ENCODE data around the gene PIP4K2B.
A peak's percentile ranks its signal among the peaks of the same experiment; 100 is the strongest.

Gene PIP4K2B

GRCh38 chr17:38749223-38750043 is 49.9 kb downstream of the PIP4K2B start:
- peak overlapping the region; percentile 91 for H3K4me3 ChIP-seq (ENCODE audit: low read length)
- H3K4me1 ChIP-seq (ENCODE audit: insufficient read depth, low read length) = peaks cover 16% of the 10 kb centered on the region; the same call in 1 of the 2 replicates
- peaks cover 17% of the 10 kb centered on the region; the same call in 1 of the 2 replicates for H3K27me3 ChIP-seq (ENCODE audit: insufficient read depth, low read length)
- no peaks in the 10 kb centered on the region for H3K9me3 ChIP-seq (ENCODE audit: insufficient read depth, low read depth, low read length)
- peak overlapping the region; percentile 26 for H3K27ac ChIP-seq (ENCODE audit: low read length)
- H3K9ac ChIP-seq (ENCODE audit: low read depth, low read length) = peak overlapping the region; percentile 84; the same call in 1 of the 2 replicates
- peaks cover 7% of the 10 kb centered on the region; the same call in 1 of the 2 replicates for H3K36me3 ChIP-seq (ENCODE audit: insufficient read depth, low read depth, low read length)

GRCh38 chr17:38748892-38749222 is 50.5 kb downstream of the PIP4K2B start:
- Histone ChIP-seq H3K4me1 (ENCODE audit: insufficient read depth, low read length) (peaks cover 18% of the 10 kb centered on the region), H3K27me3 (ENCODE audit: insufficient read depth, low read length) (peaks cover 17% of the 10 kb centered on the region; the same call in 1 of the 2 replicates), H3K9me3 (ENCODE audit: insufficient read depth, low read depth, low read length) (no peaks in the 10 kb centered on the region), H3K36me3 (ENCODE audit: insufficient read depth, low read depth, low read length) (0 out of 2 replicates have a peak, but pooled peaks cover 4% of the 10 kb centered on the region), H3K4me3 (ENCODE audit: low read length) (peak overlapping the region; percentile 91), H3K9ac (ENCODE audit: low read depth, low read length) (peak overlapping the region; percentile 84; the same call in 1 of the 2 replicates), H3K27ac (ENCODE audit: low read length) (peak overlapping the region; percentile 26)

GRCh38 chr17:38748149-38748891 is 51.0 kb downstream of the PIP4K2B start, which contains the start of gene PCGF2:
Gene PCGF2 (minus strand): TSS chr17:38748336. CDS start chr17:38740402, 7,934 bp downstream.
- Histone ChIP-seq H3K9ac (ENCODE audit: low read depth, low read length) (peak within 1 kb of the TSS; percentile 95), H3K27me3 (ENCODE audit: insufficient read depth, low read length) (peaks cover 17% of the 10 kb centered on the region; the same call in 1 of the 2 replicates), H3K4me1 (ENCODE audit: insufficient read depth, low read length) (peaks cover 22% of the 10 kb centered on the region), H3K9me3 (ENCODE audit: insufficient read depth, low read depth, low read length) (no peaks in the 10 kb centered on the region), H3K27ac (ENCODE audit: low read length) (peak within 1 kb of the TSS; percentile 92), H3K4me3 (ENCODE audit: low read length) (peak within 1 kb of the TSS; percentile 91), H3K36me3 (ENCODE audit: insufficient read depth, low read depth, low read length) (no peaks in the 10 kb centered on the region)

GRCh38 chr17:38747463-38748148 is 51.8 kb downstream of the PIP4K2B start:
- peak overlapping the region; percentile 92 for H3K27ac ChIP-seq (ENCODE audit: low read length)
- H3K4me1 ChIP-seq (ENCODE audit: insufficient read depth, low read length) = peaks cover 23% of the 10 kb centered on the region

GRCh38 chr17:38746849-38747462 is 52.4 kb downstream of the PIP4K2B start:
- H3K36me3 ChIP-seq (ENCODE audit: insufficient read depth, low read depth, low read length) = peaks cover 8% of the 10 kb centered on the region; the same call in 1 of the 2 replicates
- no peaks in the 10 kb centered on the region for H3K9me3 ChIP-seq (ENCODE audit: insufficient read depth, low read depth, low read length)
- peak overlapping the region; percentile 85 for H3K4me3 ChIP-seq (ENCODE audit: low read length)
- peak overlapping the region; percentile 95; the same call in 1 of the 2 replicates for H3K9ac ChIP-seq (ENCODE audit: low read depth, low read length)
- H3K27ac ChIP-seq (ENCODE audit: low read length) = peak overlapping the region; percentile 92
- peaks cover 25% of the 10 kb centered on the region for H3K4me1 ChIP-seq (ENCODE audit: insufficient read depth, low read length)
- H3K27me3 ChIP-seq (ENCODE audit: insufficient read depth, low read length) = peaks cover 17% of the 10 kb centered on the region; the same call in 1 of the 2 replicates

More at GRCh38 chr17:38747463-38748148, 51.8 kb downstream of the PIP4K2B start:
- Histone ChIP-seq H3K4me3 (ENCODE audit: low read length) (peak overlapping the region; percentile 85), H3K9me3 (ENCODE audit: insufficient read depth, low read depth, low read length) (no peaks in the 10 kb centered on the region), H3K36me3 (ENCODE audit: insufficient read depth, low read depth, low read length) (peaks cover 4% of the 10 kb centered on the region; the same call in 1 of the 2 replicates), H3K27me3 (ENCODE audit: insufficient read depth, low read length) (peaks cover 17% of the 10 kb centered on the region; the same call in 1 of the 2 replicates), H3K9ac (ENCODE audit: low read depth, low read length) (peak overlapping the region; percentile 95)

- Histone ChIP-seq H3K9me3 (ENCODE audit: insufficient read depth, low read depth, low read length) (no peaks in the 10 kb centered on the region), H3K27ac (ENCODE audit: low read length) (peak overlapping the region; percentile 92), H3K4me1 (ENCODE audit: insufficient read depth, low read length) (peaks cover 25% of the 10 kb centered on the region), H3K4me3 (ENCODE audit: low read length) (peak overlapping the region; percentile 85), H3K36me3 (ENCODE audit: insufficient read depth, low read depth, low read length) (peaks cover 8% of the 10 kb centered on the region; the same call in 1 of the 2 replicates), H3K9ac (ENCODE audit: low read depth, low read length) (peak overlapping the region; percentile 95; the same call in 1 of the 2 replicates), H3K27me3 (ENCODE audit: insufficient read depth, low read length) (peaks cover 14% of the 10 kb centered on the region; the same call in 1 of the 2 replicates)
These were observed 53.1 kb downstream of the PIP4K2B start for GRCh38 chr17:38746004-38746848.

- Histone ChIP-seq H3K27me3 (ENCODE audit: insufficient read depth, low read length) (peaks cover 7% of the 10 kb centered on the region; the same call in 1 of the 2 replicates), H3K4me3 (ENCODE audit: low read length) (peak overlapping the region; percentile 85; the same call in 1 of the 2 replicates), H3K9ac (ENCODE audit: low read depth, low read length) (peak overlapping the region; percentile 95; the same call in 1 of the 2 replicates), H3K27ac (ENCODE audit: low read length) (no peak overlapping the region), H3K4me1 (ENCODE audit: insufficient read depth, low read length) (peaks cover 25% of the 10 kb centered on the region), H3K9me3 (ENCODE audit: insufficient read depth, low read depth, low read length) (no peaks in the 10 kb centered on the region), H3K36me3 (ENCODE audit: insufficient read depth, low read depth, low read length) (peaks cover 8% of the 10 kb centered on the region; the same call in 1 of the 2 replicates)
These were observed 53.8 kb downstream of the PIP4K2B start for GRCh38 chr17:38745545-38745944.

GRCh38 chr17:38743556-38744171 is 55.7 kb downstream of the PIP4K2B start:
- H3K36me3 ChIP-seq (ENCODE audit: insufficient read depth, low read depth, low read length) = peaks cover 23% of the 10 kb centered on the region
- H3K9ac ChIP-seq (ENCODE audit: low read depth, low read length) = peak overlapping the region; percentile 42; the same call in 1 of the 2 replicates
- H3K9me3 ChIP-seq (ENCODE audit: insufficient read depth, low read depth, low read length) = no peaks in the 10 kb centered on the region
- H3K27ac ChIP-seq (ENCODE audit: low read length) = no peak overlapping the region
- H3K4me1 ChIP-seq (ENCODE audit: insufficient read depth, low read length) = peaks cover 23% of the 10 kb centered on the region
- no peaks in the 10 kb centered on the region for H3K27me3 ChIP-seq (ENCODE audit: insufficient read depth, low read length)
- H3K4me3 ChIP-seq (ENCODE audit: low read length) = peak overlapping the region; percentile 44; the same call in 1 of the 2 replicates

- Histone ChIP-seq H3K4me3 (ENCODE audit: low read length) (no peak overlapping the region), H3K9ac (ENCODE audit: low read depth, low read length) (no peak overlapping the region), H3K4me1 (ENCODE audit: insufficient read depth, low read length) (peaks cover 23% of the 10 kb centered on the region), H3K9me3 (ENCODE audit: insufficient read depth, low read depth, low read length) (no peaks in the 10 kb centered on the region), H3K27me3 (ENCODE audit: insufficient read depth, low read length) (no peaks in the 10 kb centered on the region), H3K36me3 (ENCODE audit: insufficient read depth, low read depth, low read length) (peaks cover 33% of the 10 kb centered on the region), H3K27ac (ENCODE audit: low read length) (peak overlapping the region; percentile 29)
These were observed 56.7 kb downstream of the PIP4K2B start for GRCh38 chr17:38742411-38743308.

Measured in iPS-20b (cell line).